ENCODE measurements around the gene LARGE1. TPM values are rescaled to one million over a fixed set of nuclear protein-coding genes. Genes with fewer than 3 reads are reported as not detected.

Gene LARGE1
- total RNA-seq, 1 experiment from 2014 or later = 1.3 TPM

DNA sequence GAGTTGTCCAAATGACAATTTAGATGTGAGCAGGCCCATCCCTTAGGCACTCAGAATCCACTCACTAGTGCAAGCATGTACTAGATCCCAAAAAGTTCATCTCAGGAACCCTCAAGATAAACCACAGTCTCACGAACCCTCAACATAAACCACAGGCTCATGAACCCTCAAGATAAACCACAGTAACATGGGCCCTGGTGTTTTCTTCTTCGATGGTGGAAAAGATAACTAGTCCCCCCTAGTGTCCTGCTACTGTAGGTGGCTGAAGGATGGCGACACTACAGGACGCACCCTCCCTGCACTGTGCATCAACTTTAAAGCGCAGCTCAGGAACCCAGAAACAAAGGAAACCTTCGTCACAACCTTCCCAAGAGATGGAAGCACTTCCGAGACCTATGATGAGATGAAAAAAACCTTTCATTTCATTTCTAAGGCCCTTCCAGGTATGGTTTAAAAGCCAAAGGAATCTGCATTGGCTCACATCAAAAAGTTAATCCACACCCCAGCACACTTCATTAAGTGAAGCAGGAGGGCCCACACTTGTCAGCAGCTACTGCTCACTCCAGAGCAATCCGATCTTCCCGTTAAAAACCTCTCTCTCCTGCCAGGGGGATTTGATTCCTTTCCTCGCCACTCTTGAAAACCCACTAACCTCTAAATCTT, 2.4 kb downstream of the LARGE1 start:
- Histone ChIP-seq H3K27me3 (ENCODE audit: low read length) (peaks cover 38% of the 10 kb centered on the region), H4K20me1 (ENCODE audit: low read length) (no peaks in the 10 kb centered on the region), H3F3A (ENCODE audit: low read length, unreplicated experiment) (no peaks in the 10 kb centered on the region), H3K4me2 (ENCODE audit: low read length) (no peak overlapping the region), H3K79me2 (ENCODE audit: low read length) (no peaks in the 10 kb centered on the region), H2AFZ (ENCODE audit: low read length) (no peak overlapping the region), H3K9me2 (replicated peaks; ENCODE audit: low read length) (no peaks in the 10 kb centered on the region), H3K9ac (ENCODE audit: low read length) (no peak overlapping the region), H3K9me3 (ENCODE audit: low read length) (no peaks in the 10 kb centered on the region), H3K4me1 (ENCODE audit: insufficient read depth, low read length) (no peaks in the 10 kb centered on the region), H3K27ac (ENCODE audit: low read length) (no peak overlapping the region), H3K36me3 (ENCODE audit: low read depth, low read length) (no peaks in the 10 kb centered on the region), H3K4me3 (ENCODE audit: low read length) (no peak overlapping the region)
- no TSS peak for BruUV-seq (replicated peaks)
- ChIA-PET POLR2A (ENCODE audit: unreplicated experiment) (no interaction called here), CTCF (no interaction called here)
- DNase-seq (no peak), ATAC-seq (no peak)
- TF ChIP-seq EZH2phosphoT487 (IDR thresholded peaks at IDR 0.05; ENCODE audit: borderline replicate concordance, low read length) (no peak), EZH2 (IDR thresholded peaks at IDR 0.05; ENCODE audit: low read length, unreplicated experiment) (no peak)
- TF ChIP-seq, protein P1, sequence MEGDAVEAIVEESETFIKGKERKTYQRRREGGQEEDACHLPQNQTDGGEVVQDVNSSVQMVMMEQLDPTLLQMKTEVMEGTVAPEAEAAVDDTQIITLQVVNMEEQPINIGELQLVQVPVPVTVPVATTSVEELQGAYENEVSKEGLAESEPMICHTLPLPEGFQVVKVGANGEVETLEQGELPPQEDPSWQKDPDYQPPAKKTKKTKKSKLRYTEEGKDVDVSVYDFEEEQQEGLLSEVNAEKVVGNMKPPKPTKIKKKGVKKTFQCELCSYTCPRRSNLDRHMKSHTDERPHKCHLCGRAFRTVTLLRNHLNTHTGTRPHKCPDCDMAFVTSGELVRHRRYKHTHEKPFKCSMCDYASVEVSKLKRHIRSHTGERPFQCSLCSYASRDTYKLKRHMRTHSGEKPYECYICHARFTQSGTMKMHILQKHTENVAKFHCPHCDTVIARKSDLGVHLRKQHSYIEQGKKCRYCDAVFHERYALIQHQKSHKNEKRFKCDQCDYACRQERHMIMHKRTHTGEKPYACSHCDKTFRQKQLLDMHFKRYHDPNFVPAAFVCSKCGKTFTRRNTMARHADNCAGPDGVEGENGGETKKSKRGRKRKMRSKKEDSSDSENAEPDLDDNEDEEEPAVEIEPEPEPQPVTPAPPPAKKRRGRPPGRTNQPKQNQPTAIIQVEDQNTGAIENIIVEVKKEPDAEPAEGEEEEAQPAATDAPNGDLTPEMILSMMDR (conservative IDR thresholded peaks at IDR 0.05; ENCODE audit: low read depth, low read length) = no peak
- intact Hi-C loops (cut with micrococcal nuclease) = no loop called here

DNA sequence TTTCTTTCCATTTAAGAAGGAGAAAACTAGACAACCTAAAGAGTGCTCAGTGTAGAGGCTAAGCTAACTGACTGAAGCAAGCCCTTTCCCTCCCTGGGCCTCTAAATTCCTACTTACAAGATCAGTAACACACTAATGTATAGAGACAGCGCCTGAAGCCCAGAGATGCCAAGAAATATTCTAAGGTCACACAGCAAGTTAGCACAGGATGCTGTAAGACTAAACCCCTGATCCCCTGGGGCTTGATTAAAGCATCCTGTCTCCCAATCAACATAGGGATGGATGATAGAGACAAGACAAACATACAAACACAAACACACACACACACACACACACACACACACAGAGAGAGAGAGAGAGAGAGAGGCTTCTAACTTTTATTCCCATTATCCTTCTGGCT, 5.6 kb downstream of the LARGE1 start:
- Histone ChIP-seq H3K27me3 (ENCODE audit: low read length) (peaks cover 19% of the 10 kb centered on the region), H3K4me3 (ENCODE audit: low read length) (no peak overlapping the region), H3K36me3 (ENCODE audit: low read depth, low read length) (no peaks in the 10 kb centered on the region), H3K9ac (ENCODE audit: low read length) (no peak overlapping the region), H3K4me1 (ENCODE audit: insufficient read depth, low read length) (no peaks in the 10 kb centered on the region), H3K9me3 (ENCODE audit: low read length) (no peaks in the 10 kb centered on the region), H3F3A (ENCODE audit: low read length, unreplicated experiment) (no peaks in the 10 kb centered on the region), H3K27ac (ENCODE audit: low read length) (no peak overlapping the region), H4K20me1 (ENCODE audit: low read length) (no peaks in the 10 kb centered on the region), H2AFZ (ENCODE audit: low read length) (no peak overlapping the region), H3K9me2 (replicated peaks; ENCODE audit: low read length) (no peaks in the 10 kb centered on the region), H3K79me2 (ENCODE audit: low read length) (no peaks in the 10 kb centered on the region), H3K4me2 (ENCODE audit: low read length) (no peak overlapping the region)
- no TSS peak for BruUV-seq (replicated peaks)
- ChIA-PET POLR2A (ENCODE audit: unreplicated experiment) (no interaction called here), CTCF (no interaction called here)
- DNase-seq (no peak), ATAC-seq (no peak)
- TF ChIP-seq, protein P1 (conservative IDR thresholded peaks at IDR 0.05; ENCODE audit: low read depth, low read length) = no peak
- TF ChIP-seq EZH2phosphoT487 (IDR thresholded peaks at IDR 0.05; ENCODE audit: borderline replicate concordance, low read length) (no peak), EZH2 (IDR thresholded peaks at IDR 0.05; ENCODE audit: low read length, unreplicated experiment) (no peak)
- intact Hi-C loops (cut with micrococcal nuclease) = no loop called here

DNA sequence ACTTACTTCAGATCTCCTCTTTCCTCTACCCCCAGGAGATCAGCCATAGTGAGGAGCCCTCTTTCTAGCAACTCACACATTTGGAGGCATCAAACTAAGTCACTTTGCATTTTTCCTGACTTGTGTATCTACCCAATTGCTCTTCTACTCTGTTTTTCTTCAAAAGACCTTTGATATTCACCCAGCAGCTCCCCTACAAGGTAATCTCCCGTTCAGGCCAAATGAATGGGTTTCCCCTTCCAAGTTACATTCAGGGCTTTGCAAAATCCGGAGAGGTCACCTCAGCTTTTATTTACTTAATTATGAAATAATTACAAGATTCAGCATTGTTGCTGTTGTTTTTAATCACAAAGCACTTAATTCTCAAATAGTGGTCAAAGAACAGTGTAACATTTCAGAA, 6.1 kb downstream of the LARGE1 start:
- Histone ChIP-seq H3K9ac (ENCODE audit: low read length) (no peak overlapping the region), H3K27me3 (ENCODE audit: low read length) (peaks cover 13% of the 10 kb centered on the region), H3K27ac (ENCODE audit: low read length) (no peak overlapping the region), H3K4me3 (ENCODE audit: low read length) (no peak overlapping the region), H3K4me2 (ENCODE audit: low read length) (no peak overlapping the region), H3K4me1 (ENCODE audit: insufficient read depth, low read length) (no peaks in the 10 kb centered on the region), H3K79me2 (ENCODE audit: low read length) (no peaks in the 10 kb centered on the region), H3K9me3 (ENCODE audit: low read length) (no peaks in the 10 kb centered on the region), H4K20me1 (ENCODE audit: low read length) (no peaks in the 10 kb centered on the region), H3F3A (ENCODE audit: low read length, unreplicated experiment) (no peaks in the 10 kb centered on the region), H2AFZ (ENCODE audit: low read length) (no peak overlapping the region), H3K36me3 (ENCODE audit: low read depth, low read length) (no peaks in the 10 kb centered on the region), H3K9me2 (replicated peaks; ENCODE audit: low read length) (no peaks in the 10 kb centered on the region)
- intact Hi-C loops (cut with micrococcal nuclease) = no loop called here
- ChIA-PET POLR2A (ENCODE audit: unreplicated experiment) (no interaction called here), CTCF (no interaction called here)
- ATAC-seq (no peak), DNase-seq (no peak)
- TF ChIP-seq, protein P1 (conservative IDR thresholded peaks at IDR 0.05; ENCODE audit: low read depth, low read length) = no peak
- no peak for TF ChIP-seq EZH2phosphoT487 (IDR thresholded peaks at IDR 0.05; ENCODE audit: borderline replicate concordance, low read length)
- TF ChIP-seq EZH2 (IDR thresholded peaks at IDR 0.05; ENCODE audit: low read length, unreplicated experiment) = no peak
- no TSS peak for BruUV-seq (replicated peaks)
